RWPE2 (cell line): ENCODE data around the gene RIPK4.

ENCODE experiments used
- ATAC-seq: fragments of 200-7000 bp; cut with Tn5 transposase; 3 replicates; pipeline ENCODE4 v1.9.1; 2021; ENCODE audit warnings: low read depth
- DNase-seq: peaks from one replicate; pipeline ENCODE4 v3.0.0-alpha.2; 2020; ENCODE audit warnings: low spot score
- H3K27ac ChIP-seq: fragments of 450-650 bp; 2 replicates; pipeline ENCODE4 v1.5.1; 2017; ENCODE audit warnings: mild to moderate bottlenecking; ENCODE audit not compliant: poor library complexity, severe bottlenecking
- H3K27me3 ChIP-seq: fragments of 250-450 bp; sonication (Bioruptor Pico); 2 replicates; pipeline ENCODE4 v1.5.1; 2021; ENCODE audit warnings: mild to moderate bottlenecking, moderate library complexity; ENCODE audit not compliant: insufficient read depth, poor library complexity, severe bottlenecking
- H3K36me3 ChIP-seq: fragments of 250-450 bp; sonication (Bioruptor Pico); 2 replicates; pipeline ENCODE4 v1.5.1; 2020; ENCODE audit warnings: low read depth, mild to moderate bottlenecking, moderate library complexity
- H3K4me1 ChIP-seq: fragments of 250-450 bp; sonication (Bioruptor Pico); 2 replicates; pipeline ENCODE4 v1.5.1; 2021; ENCODE audit warnings: mild to moderate bottlenecking, moderate library complexity; ENCODE audit not compliant: insufficient read depth, poor library complexity, severe bottlenecking
- H3K4me3 ChIP-seq: fragments of 250-450 bp; sonication (Bioruptor Pico); 2 replicates; pipeline ENCODE4 v1.5.1; 2021; ENCODE audit warnings: mild to moderate bottlenecking, moderate library complexity; ENCODE audit not compliant: severe bottlenecking
- H3K9me3 ChIP-seq: fragments of 250-450 bp; sonication (Bioruptor Pico); 2 replicates; pipeline ENCODE4 v1.5.1; 2021; ENCODE audit warnings: mild to moderate bottlenecking, moderate library complexity; ENCODE audit not compliant: severe bottlenecking
- TF ChIP-seq, protein P1 (sequence below): fragments of 450-650 bp; IDR thresholded peaks from one replicate; pipeline ENCODE4 v1.5.1; 2017; ENCODE audit warnings: mild to moderate bottlenecking, moderate library complexity; ENCODE audit not compliant: poor library complexity, severe bottlenecking

The RIPK4 gene

DNA sequence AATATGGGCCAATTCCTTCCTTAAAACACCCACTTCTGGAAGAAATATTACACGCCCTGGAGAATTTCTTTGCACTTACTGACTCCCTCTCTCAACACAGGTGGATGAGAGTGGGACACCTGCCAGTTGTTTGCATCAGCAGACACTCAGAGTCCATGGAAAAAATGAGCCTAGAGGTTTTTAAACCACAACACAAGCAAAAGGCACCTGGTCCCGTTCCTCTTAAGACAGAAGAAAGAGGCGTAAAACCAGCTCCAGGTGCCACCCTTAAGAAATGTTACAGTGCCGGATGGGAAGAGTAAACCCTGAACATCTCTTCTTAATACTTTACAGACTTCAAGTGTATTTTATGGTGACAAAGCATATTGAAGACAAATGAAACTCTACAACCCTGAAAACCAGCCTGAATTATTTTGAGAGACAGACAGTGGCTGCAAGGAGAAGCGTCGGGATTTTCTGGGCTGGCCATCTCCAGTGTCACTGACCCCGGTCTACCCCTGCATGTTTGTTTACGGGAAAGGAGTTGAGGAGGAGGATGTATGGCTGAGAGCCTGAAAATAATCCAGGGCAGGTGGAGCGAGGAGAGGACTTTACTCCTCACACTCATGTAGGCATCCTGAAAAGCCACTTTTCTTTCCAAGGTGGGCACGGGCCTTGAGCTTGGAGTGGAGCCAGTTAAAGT lies 7.8 kb upstream of the RIPK4 start:
- Histone ChIP-seq H3K27ac (no peak overlapping the region), H3K4me3 (no peak overlapping the region), H3K36me3 (no peaks in the 10 kb centered on the region), H3K9me3 (no peaks in the 10 kb centered on the region), H3K27me3 (no peaks in the 10 kb centered on the region), H3K4me1 (peaks cover 11% of the 10 kb centered on the region)
- DNase-seq = no peak
- TF ChIP-seq, protein P1, sequence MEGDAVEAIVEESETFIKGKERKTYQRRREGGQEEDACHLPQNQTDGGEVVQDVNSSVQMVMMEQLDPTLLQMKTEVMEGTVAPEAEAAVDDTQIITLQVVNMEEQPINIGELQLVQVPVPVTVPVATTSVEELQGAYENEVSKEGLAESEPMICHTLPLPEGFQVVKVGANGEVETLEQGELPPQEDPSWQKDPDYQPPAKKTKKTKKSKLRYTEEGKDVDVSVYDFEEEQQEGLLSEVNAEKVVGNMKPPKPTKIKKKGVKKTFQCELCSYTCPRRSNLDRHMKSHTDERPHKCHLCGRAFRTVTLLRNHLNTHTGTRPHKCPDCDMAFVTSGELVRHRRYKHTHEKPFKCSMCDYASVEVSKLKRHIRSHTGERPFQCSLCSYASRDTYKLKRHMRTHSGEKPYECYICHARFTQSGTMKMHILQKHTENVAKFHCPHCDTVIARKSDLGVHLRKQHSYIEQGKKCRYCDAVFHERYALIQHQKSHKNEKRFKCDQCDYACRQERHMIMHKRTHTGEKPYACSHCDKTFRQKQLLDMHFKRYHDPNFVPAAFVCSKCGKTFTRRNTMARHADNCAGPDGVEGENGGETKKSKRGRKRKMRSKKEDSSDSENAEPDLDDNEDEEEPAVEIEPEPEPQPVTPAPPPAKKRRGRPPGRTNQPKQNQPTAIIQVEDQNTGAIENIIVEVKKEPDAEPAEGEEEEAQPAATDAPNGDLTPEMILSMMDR = no peak
- no peak for ATAC-seq

DNA sequence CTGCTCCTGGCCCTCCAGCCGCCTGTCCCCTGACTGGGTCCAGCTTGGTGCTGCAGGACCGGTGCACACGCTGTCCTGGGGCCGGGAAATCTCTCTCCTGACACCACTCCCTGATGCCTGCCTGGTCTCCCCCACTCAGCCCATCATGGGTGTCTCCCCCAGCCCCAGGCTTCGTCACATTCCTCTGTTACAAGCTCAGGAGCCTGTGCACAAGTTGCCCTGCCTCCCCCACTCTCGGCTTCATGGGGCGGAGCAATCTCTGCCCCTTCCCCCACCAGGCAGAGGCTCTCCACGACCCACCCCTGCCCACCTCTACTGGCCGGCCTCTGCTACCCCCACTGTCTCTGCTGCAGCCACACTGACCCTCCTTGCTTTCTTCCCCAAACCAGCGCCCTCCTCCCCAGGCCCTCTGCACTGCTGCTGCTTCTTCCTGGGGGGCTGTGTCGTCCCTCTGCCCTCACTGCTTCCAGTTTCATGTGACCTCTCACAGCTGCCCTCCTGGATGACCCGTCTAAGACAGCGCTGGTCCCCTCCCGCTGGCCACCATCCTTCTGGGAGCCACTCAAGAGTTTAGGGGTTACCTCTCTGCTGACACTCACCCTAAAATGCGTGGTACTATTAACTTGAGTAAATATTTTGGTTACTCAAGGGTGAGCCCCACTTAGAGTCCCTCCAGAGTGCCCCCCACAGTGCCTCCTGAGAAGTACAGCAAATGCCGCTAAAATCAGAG lies 5.7 kb upstream of the RIPK4 start:
- Histone ChIP-seq H3K4me1 (peaks cover 15% of the 10 kb centered on the region), H3K9me3 (no peaks in the 10 kb centered on the region), H3K27me3 (no peaks in the 10 kb centered on the region), H3K36me3 (no peaks in the 10 kb centered on the region), H3K4me3 (no peak overlapping the region), H3K27ac (no peak overlapping the region)
- no peak for DNase-seq
- no peak for ATAC-seq
- TF ChIP-seq, protein P1 = no peak

DNA sequence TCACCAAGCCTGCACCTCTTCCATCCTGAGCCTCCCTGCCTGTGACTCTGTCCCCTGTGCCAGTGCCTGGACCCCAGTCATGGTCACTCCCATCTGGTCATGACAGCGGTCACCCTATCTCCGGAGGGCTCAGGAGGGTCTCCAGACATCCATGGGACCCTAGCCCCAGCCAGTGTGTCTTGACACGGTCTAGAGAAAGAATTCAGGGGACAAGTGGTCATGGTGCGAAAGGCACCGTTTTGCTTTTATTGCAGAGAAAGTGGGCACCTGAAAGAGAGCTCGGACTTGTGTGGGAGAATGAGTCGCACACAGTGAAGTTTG lies 4.7 kb upstream of the RIPK4 start:
- DNase-seq (no peak), ATAC-seq (no peak)
- Histone ChIP-seq H3K4me1 (peaks cover 16% of the 10 kb centered on the region), H3K9me3 (no peaks in the 10 kb centered on the region), H3K36me3 (no peaks in the 10 kb centered on the region), H3K4me3 (no peak overlapping the region), H3K27ac (no peak overlapping the region), H3K27me3 (no peaks in the 10 kb centered on the region)
- TF ChIP-seq, protein P1 = no peak

DNA sequence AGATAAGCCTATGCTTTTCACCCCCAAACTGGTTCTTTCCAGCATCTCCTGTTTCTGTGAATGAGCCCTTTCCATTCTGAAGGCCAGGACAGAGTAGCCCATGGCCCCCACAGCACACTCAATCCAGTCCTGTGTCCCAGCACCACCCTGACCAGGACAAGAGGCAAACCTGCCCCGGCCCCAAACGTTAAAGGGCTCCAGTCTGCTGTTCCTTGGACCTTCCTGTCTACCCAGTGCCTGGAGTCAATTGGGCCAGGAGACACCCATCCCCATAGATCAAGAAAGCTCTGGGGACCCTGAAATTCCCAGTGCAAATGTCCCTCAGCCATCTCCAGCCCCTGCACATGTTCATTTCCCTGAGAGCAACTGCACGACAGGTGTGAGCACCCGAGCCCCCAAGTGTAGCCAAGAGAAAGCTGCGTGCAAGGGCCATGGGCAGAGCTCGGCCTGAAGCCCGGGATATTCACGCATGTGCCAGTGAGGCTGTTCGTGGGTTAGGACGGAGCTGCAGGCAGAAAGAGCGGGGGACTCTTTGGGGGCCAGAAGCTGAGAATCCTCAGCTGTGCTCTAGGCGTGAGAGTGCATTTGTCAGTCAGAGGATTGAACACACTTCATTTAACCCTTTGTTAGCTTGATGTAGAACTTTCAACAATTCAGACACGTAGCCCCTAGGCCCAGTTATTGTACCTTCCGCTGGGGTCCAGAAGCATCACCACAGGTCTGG lies 4.2 kb upstream of the RIPK4 start:
- Histone ChIP-seq H3K9me3 (no peaks in the 10 kb centered on the region), H3K27me3 (no peaks in the 10 kb centered on the region), H3K27ac (no peak overlapping the region), H3K4me3 (no peak overlapping the region), H3K36me3 (peaks cover 1% of the 10 kb centered on the region; the same call in 1 of the 2 replicates), H3K4me1 (peaks cover 16% of the 10 kb centered on the region)
- TF ChIP-seq, protein P1 = no peak
- DNase-seq (no peak), ATAC-seq (no peak)
